Keratinocyte (primary cell): Measurements from ENCODE around the gene TTC21B. TPM values are rescaled to one million over a fixed set of nuclear protein-coding genes. Genes with fewer than 3 reads are reported as not detected.

Source experiments
- DNase-seq: peaks from one replicate; pipeline ENCODE4 v3.0.0-alpha.2; 2011; ENCODE audit warnings: low read depth, missing footprints, low spot score
- FAIRE-seq: peaks from 2 replicates; lab custom pipeline; 2011; peaks lifted over from hg19 to GRCh38; lab: Jason Lieb, UNC
- H2AFZ ChIP-seq: 2 replicates; pipeline ENCODE4 v1.6.0; 2012; ENCODE audit warnings: low read length, control low read depth, inconsistent platforms; ENCODE audit not compliant: control insufficient read depth
- H3K27ac ChIP-seq: 2 replicates; pipeline ENCODE4 v1.5.1; 2011; ENCODE audit warnings: low read length; ENCODE audit not compliant: control insufficient read depth, insufficient read depth
- H3K27me3 ChIP-seq: 3 replicates; pipeline ENCODE4 v1.6.0; 2011; ENCODE audit warnings: low read length; ENCODE audit not compliant: control insufficient read depth, insufficient read depth; ENCODE audit errors: extremely low read depth
- H3K36me3 ChIP-seq, 2 experiments: 2 replicates in 1 of 2; 3 replicates in 1 of 2; pipeline ENCODE4 v1.5.1; 2011; ENCODE audit warnings: low read length in 2 of 2, mild to moderate bottlenecking in 1 of 2; ENCODE audit not compliant: control insufficient read depth in 2 of 2, insufficient read depth in 2 of 2; ENCODE audit errors: extremely low read depth in 1 of 2
- H3K4me1 ChIP-seq: 3 replicates; pipeline ENCODE4 v1.5.1; 2011; ENCODE audit warnings: low read length; ENCODE audit not compliant: control insufficient read depth, insufficient read depth; ENCODE audit errors: extremely low read depth
- H3K4me2 ChIP-seq: 3 replicates; pipeline ENCODE4 v1.6.0; 2011; ENCODE audit warnings: low read depth, low read length; ENCODE audit not compliant: control insufficient read depth, insufficient read depth; ENCODE audit errors: extremely low read depth
- H3K4me3 ChIP-seq, 3 experiments: fragments of 200-600 bp in 1 of 3; sonication (generic) in 1 of 3; 2 replicates in 2 of 3; 3 replicates in 1 of 3; pipeline ENCODE4 v1.5.1; 2011 to 2016; ENCODE audit warnings: low read length in 3 of 3, mild to moderate bottlenecking in 3 of 3, control low read depth in 2 of 3, inconsistent platforms in 1 of 3, low read depth in 1 of 3, mixed read lengths in 1 of 3, mixed run types in 1 of 3, moderate library complexity in 1 of 3; ENCODE audit not compliant: control insufficient read depth in 2 of 3, insufficient read depth in 2 of 3; ENCODE audit errors: extremely low read depth in 1 of 3
- H3K79me2 ChIP-seq: 2 replicates; pipeline ENCODE4 v1.6.0; 2012; ENCODE audit warnings: low read length; ENCODE audit not compliant: control insufficient read depth, insufficient read depth
- H3K9ac ChIP-seq: 3 replicates; pipeline ENCODE4 v1.6.0; 2011; ENCODE audit warnings: low read length; ENCODE audit not compliant: control insufficient read depth, insufficient read depth; ENCODE audit errors: extremely low read depth
- H3K9me1 ChIP-seq: 3 replicates; pipeline ENCODE4 v1.6.0; 2011; ENCODE audit warnings: low read length; ENCODE audit not compliant: control insufficient read depth, insufficient read depth; ENCODE audit errors: extremely low read depth
- H3K9me3 ChIP-seq: 2 replicates; pipeline ENCODE4 v1.5.1; 2012; ENCODE audit warnings: low read depth, low read length; ENCODE audit not compliant: control insufficient read depth
- H4K20me1 ChIP-seq: 3 replicates; pipeline ENCODE4 v1.6.0; 2011; ENCODE audit warnings: low read length; ENCODE audit not compliant: control insufficient read depth, insufficient read depth; ENCODE audit errors: extremely low read depth
- CTCF ChIP-seq, 3 experiments: IDR thresholded peaks in 1 of 3; conservative IDR thresholded peaks in 1 of 3; optimal IDR thresholded peaks in 1 of 3; 2 replicates in 2 of 3; 3 replicates in 1 of 3; pipeline versions ENCODE3 to v1.5.1; 2011; ENCODE audit warnings: low read length in 3 of 3, mild to moderate bottlenecking in 3 of 3, moderate library complexity in 2 of 3, control low read depth in 1 of 3, inconsistent platforms in 1 of 3; ENCODE audit not compliant: insufficient read depth in 2 of 3; ENCODE audit errors: extremely low read depth in 1 of 3
- EZH2 ChIP-seq: IDR thresholded peaks from one replicate; pipeline ENCODE4 v1.6.1; 2012; ENCODE audit warnings: inconsistent platforms, mild to moderate bottlenecking, low read length, moderate library complexity
- dilution Hi-C: fragments of 300-500 bp; cut with MboI; formaldehyde crosslinking; loops from one replicate; pipeline ENCODE4 v1.7.0; 2020; ENCODE audit warnings: low sequenced_read_pairs; ENCODE audit not compliant: extremely low pct_ligation_motif_present
- polyA plus RNA-seq, 5 experiments: library from polyadenylated mRNA; depleted of rRNA in 3 of 5; stranded (reverse) in 3 of 5; stranded (forward) in 1 of 5; unstranded in 1 of 5; fragments of >200 nt; gene quantifications; 1 replicate in 1 of 5; 2 replicates in 3 of 5; 3 replicates in 1 of 5; pipeline versions ENCODE4 v1.2.1 to v1.2.3, GENCODE V29; 2011 to 2012; ENCODE audit warnings: missing spikeins in 2 of 5, low read depth in 1 of 5, low replicate concordance in 1 of 5

Gene TTC21B
- polyA plus RNA-seq, 1 donor (not counting 4 experiments of a cell fraction or from before 2014, with no cell fraction given) = 8.0 TPM

GRCh38 chr2:165827016-165827920, 126.3 kb downstream of the TTC21B start:
- Histone ChIP-seq H3K9me3 (no peaks in the 10 kb centered on the region), H3K79me2 (no peaks in the 10 kb centered on the region), H3K9ac (no peak overlapping the region), H3K4me1 (peaks cover 3% of the 10 kb centered on the region), H3K9me1 (no peaks in the 10 kb centered on the region), H3K27me3 (no peaks in the 10 kb centered on the region), H3K27ac (no peak overlapping the region), H3K36me3 (no peaks in the 10 kb centered on the region), H2AFZ (no peak overlapping the region), H3K4me3 (no peak overlapping the region), H4K20me1 (no peaks in the 10 kb centered on the region), H3K4me2 (no peak overlapping the region)
- DNase-seq (no peak), FAIRE-seq (no peak)
- dilution Hi-C loops = no loop called here
- TF ChIP-seq CTCF (optimal IDR thresholded peaks at IDR 0.05 in 1 of 3, IDR thresholded peaks at IDR 0.05 in 1 of 3, conservative IDR thresholded peaks at IDR 0.05 in 1 of 3; ENCODE audit: extremely low read depth in 1 of 3, insufficient read depth in 2 of 3, low read length in 3 of 3) (no peak), EZH2 (no peak)

- H3K36me3 ChIP-seq = no peaks in the 10 kb centered on the region
- DNase-seq (no peak), FAIRE-seq (no peak)
- H3K4me3 ChIP-seq = no peak overlapping the region
- TF ChIP-seq EZH2 (no peak), CTCF (optimal IDR thresholded peaks at IDR 0.05 in 1 of 3, IDR thresholded peaks at IDR 0.05 in 1 of 3, conservative IDR thresholded peaks at IDR 0.05 in 1 of 3; ENCODE audit: extremely low read depth in 1 of 3, insufficient read depth in 2 of 3, low read length in 3 of 3) (no peak)
- no peaks in the 10 kb centered on the region for H3K4me1 ChIP-seq
- H3K79me2 ChIP-seq = no peaks in the 10 kb centered on the region
- no peak overlapping the region for H3K27ac ChIP-seq
- no peaks in the 10 kb centered on the region for H3K9me3 ChIP-seq
- H4K20me1 ChIP-seq = no peaks in the 10 kb centered on the region
- no peak overlapping the region for H2AFZ ChIP-seq
- no peak overlapping the region for H3K4me2 ChIP-seq
- no peaks in the 10 kb centered on the region for H3K27me3 ChIP-seq
- H3K9me1 ChIP-seq = no peaks in the 10 kb centered on the region
- dilution Hi-C loops = no loop called here
- no peak overlapping the region for H3K9ac ChIP-seq
These were observed 128.5 kb downstream of the TTC21B start for GRCh38 chr2:165825041-165825440.

Other genes starting within 250 kb of the TTC21B start
- 23.9 to 70.3 TPM (median 34.4 TPM) in 3 replicates for gene GALNT3, start 159.5 kb downstream of the TTC21B start, polyA plus RNA-seq
- not detected in 3 replicates for gene SCN1A, start 174.2 kb upstream of the TTC21B start, polyA plus RNA-seq